CD4-positive, CD25-positive, alpha-beta regulatory T cell (primary cell): ENCODE results near the gene S100A3. TPM values are rescaled to one million over a fixed set of nuclear protein-coding genes. Genes with fewer than 3 reads are reported as not detected.
A peak's percentile ranks its signal among the peaks of the same experiment; 100 is the strongest.
"Not testable (repeated sequence)": the region's sequence is repeated elsewhere in the genome, so short reads cannot be mapped to it uniquely, and the experiment has no call there.

ENCODE experiments used
- ATAC-seq, 2 donors: fragments of 150-1000 bp; cut with Tn5 transposase; one replicate each; pipeline ENCODE4 v1.10.0; 2021; ENCODE audit warnings: low read depth in 2 of 2, moderate number of reproducible peaks in 2 of 2, moderate library complexity in 1 of 2
- DNase-seq, 3 donors: peaks; one replicate each; pipeline versions ENCODE4 v3.0.0 to v3.0.0-alpha.2; 2012 to 2022; ENCODE audit warnings: mixed read lengths in 1 of 3
- H3K27ac ChIP-seq: one replicate; pipeline ENCODE4 v1.7.0; 2013; ENCODE audit warnings: mild to moderate bottlenecking, low read length; ENCODE audit not compliant: insufficient read depth, poor library complexity, severe bottlenecking
- H3K27me3 ChIP-seq: one replicate; pipeline ENCODE4 v1.7.0; 2013; ENCODE audit warnings: low read length; ENCODE audit not compliant: control insufficient read depth, insufficient read depth
- H3K36me3 ChIP-seq: one replicate; pipeline ENCODE4 v1.7.0; 2013; ENCODE audit warnings: mild to moderate bottlenecking, low read length, moderate library complexity; ENCODE audit not compliant: control insufficient read depth, insufficient read depth
- H3K4me1 ChIP-seq: 2 replicates; pipeline ENCODE4 v1.7.0; 2013; ENCODE audit warnings: mild to moderate bottlenecking, low read length; ENCODE audit not compliant: insufficient read depth, control insufficient read depth, poor library complexity, severe bottlenecking
- H3K4me3 ChIP-seq: one replicate; pipeline ENCODE4 v1.7.0; 2013; ENCODE audit warnings: low read depth, mild to moderate bottlenecking, low read length, moderate library complexity
- H3K9me3 ChIP-seq, 2 experiments: 1 replicate in 1 of 2; 2 replicates in 1 of 2; pipeline ENCODE4 v1.7.0; 2013; ENCODE audit warnings: low read length in 2 of 2, mild to moderate bottlenecking in 1 of 2, moderate library complexity in 1 of 2; ENCODE audit not compliant: control insufficient read depth in 2 of 2
- H3K27ac Mint-ChIP-seq, 3 donors: one replicate each; pipeline ENCODE4 v1.8.0; 2020 to 2022; ENCODE audit warnings: mild to moderate bottlenecking in 3 of 3, mixed read lengths in 3 of 3, moderate library complexity in 2 of 3
- H3K27me3 Mint-ChIP-seq: one replicate; pipeline ENCODE4 v1.8.0; 2022; ENCODE audit warnings: mild to moderate bottlenecking, mixed read lengths
- H3K36me3 Mint-ChIP-seq: one replicate; pipeline ENCODE4 v1.8.0; 2020; ENCODE audit warnings: mixed read lengths
- H3K4me1 Mint-ChIP-seq, 4 donors: one replicate each; pipeline ENCODE4 v1.8.0; 2020 to 2022; ENCODE audit warnings: mixed read lengths in 4 of 4, mild to moderate bottlenecking in 1 of 4
- H3K4me3 Mint-ChIP-seq, 4 donors: one replicate each; pipeline ENCODE4 v1.8.0; 2020 to 2022; ENCODE audit warnings: mild to moderate bottlenecking in 4 of 4, mixed read lengths in 4 of 4, moderate library complexity in 3 of 4
- H3K9me3 Mint-ChIP-seq, 7 donors: one replicate each; pipeline ENCODE4 v1.8.0; 2020 to 2022; ENCODE audit warnings: mixed read lengths in 7 of 7, mild to moderate bottlenecking in 3 of 7, moderate library complexity in 2 of 7
- polyA plus RNA-seq, 4 donors: library from polyadenylated mRNA; unstranded; fragments of 300-500 nt; fragmentation: Illumina TruSeq; gene quantifications; one replicate each; pipeline ENCODE4 v1.2.3, GENCODE V29; 2021
- total RNA-seq: library from RNA; stranded (reverse); gene quantifications from one replicate; pipeline ENCODE4 v1.2.3, GENCODE V29; 2022

The S100A3 gene
- total and polyA plus RNA-seq, 5 donors from 2014 or later: not detected

- Mint-ChIP-seq H3K4me1 (peaks cover 8 to 26% (median 20%) of the 10 kb centered on the region in 4 donors), H3K27me3 (no peaks in the 10 kb centered on the region), H3K36me3 (no peaks in the 10 kb centered on the region), H3K9me3 (no peaks in the 10 kb centered on the region), H3K4me3 (no peak overlapping the region), H3K27ac (no peak overlapping the region)
- Histone ChIP-seq H3K4me1 (peaks cover 14% of the 10 kb centered on the region), H3K36me3 (no peaks in the 10 kb centered on the region), H3K27ac (no peak overlapping the region), H3K9me3 (no peaks in the 10 kb centered on the region), H3K4me3 (no peak overlapping the region), H3K27me3 (no peaks in the 10 kb centered on the region)
- ATAC-seq (no peak), DNase-seq (no peak)
Observed at GRCh38 chr1:153527683-153528040, 21.4 kb downstream of the S100A3 start.

GRCh38 chr1:153527023-153527682 lies 21.9 kb downstream of the S100A3 start:
- no peaks in the 10 kb centered on the region for H3K36me3 ChIP-seq
- no peak for DNase-seq
- no peaks in the 10 kb centered on the region for H3K27me3 ChIP-seq
- H3K9me3 ChIP-seq: no peaks in the 10 kb centered on the region
- Mint-ChIP-seq H3K4me1 (peaks cover 6 to 22% (median 17%) of the 10 kb centered on the region in 4 donors), H3K27me3 (no peaks in the 10 kb centered on the region), H3K36me3 (no peaks in the 10 kb centered on the region), H3K27ac (no peak overlapping the region), H3K4me3 (no peak overlapping the region), H3K9me3 (no peaks in the 10 kb centered on the region)
- no peak overlapping the region for H3K4me3 ChIP-seq
- H3K27ac ChIP-seq: no peak overlapping the region
- peaks cover 9% of the 10 kb centered on the region for H3K4me1 ChIP-seq
- no peak for ATAC-seq

DNA sequence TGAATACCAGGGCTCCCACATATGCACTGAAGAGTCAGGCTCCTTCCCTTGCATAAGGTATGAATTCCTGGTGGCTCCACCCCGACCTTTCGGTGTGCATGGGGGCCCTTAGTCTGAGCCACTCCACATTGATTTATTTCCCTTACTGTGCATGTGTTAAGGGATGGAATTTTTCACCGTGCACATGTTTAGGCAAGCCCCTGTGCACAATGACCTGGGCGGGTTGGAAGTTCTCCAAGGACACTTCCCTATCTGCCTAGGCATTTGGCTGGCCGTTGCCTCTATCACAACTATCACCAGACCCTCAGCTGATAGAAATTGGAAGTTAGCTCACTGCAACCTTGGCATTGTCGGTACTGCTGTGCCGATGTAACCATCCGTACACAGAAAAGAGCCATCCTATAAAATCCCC lies 22.9 kb downstream of the S100A3 start:
- Histone ChIP-seq H3K4me3 (no peak overlapping the region), H3K9me3 (no peaks in the 10 kb centered on the region), H3K27me3 (no peaks in the 10 kb centered on the region), H3K4me1 (no peaks in the 10 kb centered on the region), H3K27ac (no peak overlapping the region), H3K36me3 (no peaks in the 10 kb centered on the region)
- H3K27ac Mint-ChIP-seq: peak overlapping the region in 1 of 3 donors; percentile 76
- H3K36me3 Mint-ChIP-seq: no peaks in the 10 kb centered on the region
- no peaks in the 10 kb centered on the region for H3K27me3 Mint-ChIP-seq
- peaks cover 5 to 13% (median 9%) of the 10 kb centered on the region in 4 donors for H3K4me1 Mint-ChIP-seq
- H3K4me3 Mint-ChIP-seq: no peak overlapping the region
- DNase-seq (no peak), ATAC-seq (no peak)
- H3K9me3 Mint-ChIP-seq: no peaks in the 10 kb centered on the region

DNA sequence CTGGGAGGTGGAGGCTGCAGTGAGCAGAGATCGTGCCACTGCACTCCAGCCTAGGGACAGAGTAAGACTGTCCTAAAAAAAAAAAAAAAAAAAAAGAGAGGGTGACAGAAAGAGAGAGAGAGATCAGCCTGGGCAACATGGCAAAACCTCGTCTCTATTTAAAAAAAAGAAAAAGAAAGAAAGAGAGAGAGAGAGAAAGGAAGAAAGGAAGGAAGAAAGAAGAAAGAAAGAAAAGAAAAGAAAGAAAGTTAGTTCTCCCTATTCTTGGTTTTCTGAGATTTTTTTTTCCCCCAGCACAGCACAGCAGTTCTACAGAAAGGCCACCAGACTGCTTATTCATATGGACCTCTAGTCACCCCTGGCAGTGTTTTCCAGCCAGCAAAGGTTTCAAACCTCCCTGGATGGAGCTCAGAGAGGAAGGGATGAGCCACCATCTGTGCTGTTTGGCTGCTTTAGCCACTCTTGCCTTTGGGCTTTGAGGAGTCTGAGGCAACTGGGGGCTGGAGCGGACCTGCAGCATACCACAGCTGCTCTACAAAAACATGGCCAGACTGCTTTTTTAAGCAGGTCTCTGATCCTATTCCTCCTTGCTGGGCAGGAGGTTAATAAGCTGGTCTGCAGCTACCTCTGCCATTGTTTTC lies 23.9 kb downstream of the S100A3 start:
- H3K27ac ChIP-seq: no peak overlapping the region
- Mint-ChIP-seq H3K9me3 (no peaks in the 10 kb centered on the region), H3K4me1 (peaks cover 2 to 6% (median 5%) of the 10 kb centered on the region in 4 donors), H3K27me3 (no peaks in the 10 kb centered on the region), H3K4me3 (no peak overlapping the region), H3K27ac (peak overlapping the region in 1 of 3 donors; percentile 65), H3K36me3 (no peaks in the 10 kb centered on the region)
- no peaks in the 10 kb centered on the region for H3K27me3 ChIP-seq
- no peak overlapping the region for H3K4me3 ChIP-seq
- ATAC-seq (no peak), DNase-seq (no peak)
- no peaks in the 10 kb centered on the region for H3K36me3 ChIP-seq
- no peaks in the 10 kb centered on the region for H3K9me3 ChIP-seq
- no peaks in the 10 kb centered on the region for H3K4me1 ChIP-seq

DNA sequence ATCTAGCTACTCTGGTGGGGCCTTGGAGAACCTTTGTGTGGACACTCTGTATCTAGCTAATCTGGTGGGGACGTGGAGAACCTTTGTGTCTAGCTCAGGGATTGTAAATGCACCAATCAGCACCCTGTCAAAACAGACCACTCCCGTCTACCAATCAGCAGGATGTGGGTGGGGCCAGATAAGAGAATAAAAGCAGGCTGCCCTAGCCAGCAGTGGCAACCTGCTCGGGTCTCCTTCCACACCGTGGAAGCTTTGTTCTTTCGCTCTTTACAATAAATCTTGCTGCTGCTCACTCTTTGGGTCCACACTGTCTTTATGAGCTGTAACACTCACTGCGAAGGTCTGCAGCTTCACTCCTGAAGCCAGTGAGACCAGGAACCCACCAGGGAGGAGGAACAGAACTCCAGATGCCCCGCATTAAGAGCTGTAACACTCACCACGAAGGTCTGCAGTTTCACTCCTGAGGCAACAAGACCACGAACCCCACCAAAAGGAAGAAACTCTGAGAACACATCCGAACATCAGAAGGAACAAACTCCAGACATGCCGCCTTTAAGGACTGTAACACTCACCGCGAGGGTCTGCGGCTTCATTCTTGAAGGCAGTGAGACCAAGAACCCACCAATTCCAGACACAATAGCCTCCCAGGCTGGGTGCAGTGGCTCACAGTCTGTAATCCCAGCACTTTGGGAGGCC lies 26.6 kb downstream of the S100A3 start:
- not testable (repeated sequence) for H3K9me3 Mint-ChIP-seq, H3K4me1 ChIP-seq, H3K4me3 ChIP-seq, H3K27me3 ChIP-seq, H3K27ac ChIP-seq, H3K36me3 Mint-ChIP-seq, DNase-seq, H3K27ac Mint-ChIP-seq, ATAC-seq, H3K4me3 Mint-ChIP-seq, H3K27me3 Mint-ChIP-seq, H3K36me3 ChIP-seq, H3K4me1 Mint-ChIP-seq, H3K9me3 ChIP-seq

DNA sequence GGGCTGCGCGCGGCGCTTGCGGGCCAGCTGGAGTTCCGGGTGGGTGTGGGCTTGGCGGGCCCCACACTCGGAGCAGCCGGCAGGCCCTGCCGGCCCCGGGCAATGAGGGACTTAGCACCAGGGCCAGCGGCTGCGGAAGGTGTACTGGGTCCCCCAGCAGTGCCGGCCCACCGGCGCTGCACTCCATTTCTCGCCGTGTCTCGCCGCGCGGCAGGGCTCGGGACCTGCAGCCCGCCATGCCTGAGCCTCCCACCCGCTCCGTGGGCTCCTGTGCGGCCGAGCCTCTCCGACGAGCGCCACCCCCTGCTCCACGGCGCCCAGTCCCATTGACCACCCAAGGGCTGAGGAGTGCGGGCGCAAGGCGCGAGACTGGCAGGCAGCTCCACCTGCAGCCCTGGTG lies 27.2 kb downstream of the S100A3 start:
- not testable (repeated sequence) for H3K9me3 ChIP-seq, H3K27ac Mint-ChIP-seq, H3K4me3 ChIP-seq, H3K4me1 ChIP-seq, H3K4me3 Mint-ChIP-seq, ATAC-seq, H3K27me3 Mint-ChIP-seq, H3K27ac ChIP-seq, H3K4me1 Mint-ChIP-seq, H3K36me3 ChIP-seq, DNase-seq, H3K36me3 Mint-ChIP-seq, H3K27me3 ChIP-seq, H3K9me3 Mint-ChIP-seq

- Mint-ChIP-seq H3K27ac (peak overlapping the region in 2 of 3 donors; percentile 17 to 65), H3K4me3 (no peak overlapping the region), H3K9me3 (no peaks in the 10 kb centered on the region), H3K4me1 (peaks cover 0 to 7% (median 6%) of the 10 kb centered on the region in 4 donors), H3K36me3 (no peaks in the 10 kb centered on the region), H3K27me3 (no peaks in the 10 kb centered on the region)
- Histone ChIP-seq H3K4me3 (no peak overlapping the region), H3K27ac (no peak overlapping the region), H3K27me3 (no peaks in the 10 kb centered on the region), H3K9me3 (no peaks in the 10 kb centered on the region), H3K4me1 (no peaks in the 10 kb centered on the region), H3K36me3 (no peaks in the 10 kb centered on the region)
- DNase-seq (no peak), ATAC-seq (no peak)
Observed at GRCh38 chr1:153520818-153521476, 28.1 kb downstream of the S100A3 start.
